NCI-H510A (cell line): ENCODE measurements around the gene CTBP1.

Experiments
- DNase-seq: peaks from one replicate; lab custom pipeline; 2025; lab: John Stamatoyannopoulos, UW

Gene CTBP1

GRCh38 chr4:1175635-1176229 is 73.2 kb downstream of the CTBP1 start:
- no peak for DNase-seq

- DNase-seq, result no peak
Measured at GRCh38 chr4:1174941-1175634, 73.8 kb downstream of the CTBP1 start.

GRCh38 chr4:1172971-1173757 is 75.8 kb downstream of the CTBP1 start:
- DNase-seq, result no peak

- DNase-seq, result no peak
Measured at GRCh38 chr4:1172228-1172851, 76.6 kb downstream of the CTBP1 start, which contains the start of gene SPON2. SPON2 (minus strand) TSS chr4:1172583.

- DNase-seq, result no peak
Measured at GRCh38 chr4:1171311-1172227, 77.4 kb downstream of the CTBP1 start.

- no peak for DNase-seq
Measured at GRCh38 chr4:1170976-1171310, 78.0 kb downstream of the CTBP1 start.

GRCh38 chr4:1170156-1170975 is 78.6 kb downstream of the CTBP1 start:
- DNase-seq, result no peak

GRCh38 chr4:1169691-1170096 is 79.2 kb downstream of the CTBP1 start:
- no peak for DNase-seq

GRCh38 chr4:1169171-1169671 is 79.7 kb downstream of the CTBP1 start:
- DNase-seq, result no peak

- DNase-seq, result no peak
Measured at GRCh38 chr4:1168191-1169101, 80.5 kb downstream of the CTBP1 start.

- DNase-seq, result peak; percentile 62
Measured at GRCh38 chr4:1167244-1167949, 81.5 kb downstream of the CTBP1 start.

GRCh38 chr4:1166509-1167243 is 82.3 kb downstream of the CTBP1 start:
- DNase-seq, result no peak

- DNase-seq, result no peak
Measured at GRCh38 chr4:1164956-1165545, 83.9 kb downstream of the CTBP1 start.

- DNase-seq, result no peak
Measured at GRCh38 chr4:1164444-1164843, 84.5 kb downstream of the CTBP1 start.

GRCh38 chr4:1164040-1164439 is 84.9 kb downstream of the CTBP1 start:
- DNase-seq, result no peak
